HepG2 (cell line): ENCODE measurements around the gene SOCS1. TPM values are rescaled to one million over a fixed set of nuclear protein-coding genes. Genes with fewer than 3 reads are reported as not detected.

ENCODE experiments used
- CEBPG ChIP-seq: IDR thresholded peaks from 2 replicates; pipeline ENCODE4 v1.6.1; 2016
- EZH2 ChIP-seq: conservative IDR thresholded peaks from 2 replicates; pipeline ENCODE4 v1.6.1; 2012; ENCODE audit warnings: mild to moderate bottlenecking, low read depth, low read length, moderate library complexity
- FOXA1 ChIP-seq, 2 experiments: fragments of 450-650 bp in 1 of 2; sonication (generic) in 1 of 2; formaldehyde crosslinking in 1 of 2; IDR thresholded peaks; 2 replicates each; pipeline versions ENCODE4 v1.4.0 to v1.6.1; 2016 to 2020; ENCODE audit warnings: missing genetic modification reagents in 1 of 2
- MYC ChIP-seq: sonication (generic); formaldehyde crosslinking; IDR thresholded peaks from 2 replicates; pipeline ENCODE4 v1.9.0; 2021; ENCODE audit warnings: missing genetic modification reagents, borderline replicate concordance
- PAWR ChIP-seq: sonication (generic); formaldehyde crosslinking; IDR thresholded peaks from 2 replicates; pipeline ENCODE4 v1.4.0; 2020; ENCODE audit warnings: missing genetic modification reagents, mild to moderate bottlenecking, borderline replicate concordance
- RBAK ChIP-seq: sonication (generic); formaldehyde crosslinking; IDR thresholded peaks from 2 replicates; pipeline ENCODE4 v1.5.1; 2020; ENCODE audit warnings: mild to moderate bottlenecking, missing genetic modification reagents
- RNF2 ChIP-seq: fragments of 450-650 bp; conservative IDR thresholded peaks from 2 replicates; pipeline ENCODE4 v1.6.1; 2016; ENCODE audit warnings: low read depth
- SMYD3 ChIP-seq: sonication (generic); formaldehyde crosslinking; IDR thresholded peaks from 2 replicates; pipeline ENCODE4 v1.8.1; 2023; ENCODE audit warnings: mild to moderate bottlenecking, missing genetic modification reagents
- ZNF124 ChIP-seq: sonication (generic); formaldehyde crosslinking; IDR thresholded peaks from 2 replicates; pipeline ENCODE4 v1.4.0; 2020; ENCODE audit warnings: missing genetic modification reagents
- ZNF331 ChIP-seq: sonication (generic); formaldehyde crosslinking; IDR thresholded peaks from 2 replicates; pipeline ENCODE4 v1.4.0; 2020; ENCODE audit warnings: missing genetic modification reagents
- ZNF33A ChIP-seq: sonication (generic); formaldehyde crosslinking; IDR thresholded peaks from 2 replicates; pipeline ENCODE4 v1.5.1; 2020; ENCODE audit warnings: missing genetic modification reagents, mild to moderate bottlenecking, moderate library complexity, borderline replicate concordance
- ZNF441 ChIP-seq: sonication (generic); formaldehyde crosslinking; IDR thresholded peaks from 2 replicates; pipeline ENCODE4 v1.7.0; 2021; ENCODE audit warnings: missing genetic modification reagents, borderline replicate concordance
- ZNF678 ChIP-seq: sonication (generic); formaldehyde crosslinking; IDR thresholded peaks from 2 replicates; pipeline ENCODE4 v1.4.0; 2020; ENCODE audit warnings: mild to moderate bottlenecking, missing genetic modification reagents
- ZNF883 ChIP-seq: sonication (generic); formaldehyde crosslinking; IDR thresholded peaks from 2 replicates; pipeline ENCODE4 v1.5.1; 2020; ENCODE audit warnings: mild to moderate bottlenecking, missing genetic modification reagents; ENCODE audit errors: not compliant biosample characterization
- polyA plus RNA-seq, 8 experiments: library from polyadenylated mRNA; depleted of rRNA in 3 of 8; stranded (reverse) in 7 of 8; unstranded in 1 of 8; fragments of >200 nt; fragmentation: Illumina TruSeq in 4 of 8; extraction: Trizol in 4 of 8; gene quantifications; 2 replicates each; pipeline versions ENCODE4 v1.2.1 to v1.2.3, GENCODE V29; 2011 to 2016; ENCODE audit warnings: low read depth in 4 of 8, missing spikeins in 1 of 8, mixed read lengths in 1 of 8; ENCODE audit not compliant: insufficient read depth in 1 of 8
- total RNA-seq, 5 experiments: library from RNA; depleted of rRNA; stranded (reverse); fragments of >200 nt; fragmentation: Illumina TruSeq; extraction: Trizol; gene quantifications; 2 replicates each; pipeline ENCODE4 v1.2.3, GENCODE V29; 2016; ENCODE audit warnings: low read depth in 1 of 5
- TF ChIP-seq, protein P1 (sequence below): sonication (generic); formaldehyde crosslinking; IDR thresholded peaks from 2 replicates; pipeline ENCODE4 v1.4.0; 2020; ENCODE audit warnings: missing genetic modification reagents, borderline replicate concordance
- TF ChIP-seq, protein P2 (sequence below): sonication (generic); formaldehyde crosslinking; IDR thresholded peaks from 2 replicates; pipeline ENCODE4 v1.8.0; 2022; ENCODE audit warnings: low read depth, missing genetic modification reagents
- TF ChIP-seq, protein P3 (sequence below): sonication (generic); formaldehyde crosslinking; IDR thresholded peaks from 2 replicates; pipeline ENCODE4 v1.5.1; 2020; ENCODE audit warnings: mild to moderate bottlenecking, missing genetic modification reagents, moderate library complexity
- TF ChIP-seq, protein P4 (sequence below): sonication (generic); formaldehyde crosslinking; IDR thresholded peaks from 2 replicates; pipeline ENCODE4 v1.8.0; 2022; ENCODE audit warnings: missing genetic modification reagents, low read depth, mild to moderate bottlenecking, borderline replicate concordance
- TF ChIP-seq, protein P5 (sequence below): IDR thresholded peaks from 2 replicates; pipeline ENCODE4 v1.6.1; 2016; ENCODE audit warnings: missing biosample characterization, missing genetic modification reagents, low read depth
- TF ChIP-seq, protein P6 (sequence below): sonication (generic); formaldehyde crosslinking; IDR thresholded peaks from 2 replicates; pipeline ENCODE4 v1.8.0; 2022; ENCODE audit warnings: mild to moderate bottlenecking, missing genetic modification reagents, borderline replicate concordance

SOCS1 gene
- total and polyA plus RNA-seq, 2 of the 13 experiments (the other 11 are each of a cell fraction or from before 2014, with no cell fraction given), result 5.3 to 6.3 TPM

DNA sequence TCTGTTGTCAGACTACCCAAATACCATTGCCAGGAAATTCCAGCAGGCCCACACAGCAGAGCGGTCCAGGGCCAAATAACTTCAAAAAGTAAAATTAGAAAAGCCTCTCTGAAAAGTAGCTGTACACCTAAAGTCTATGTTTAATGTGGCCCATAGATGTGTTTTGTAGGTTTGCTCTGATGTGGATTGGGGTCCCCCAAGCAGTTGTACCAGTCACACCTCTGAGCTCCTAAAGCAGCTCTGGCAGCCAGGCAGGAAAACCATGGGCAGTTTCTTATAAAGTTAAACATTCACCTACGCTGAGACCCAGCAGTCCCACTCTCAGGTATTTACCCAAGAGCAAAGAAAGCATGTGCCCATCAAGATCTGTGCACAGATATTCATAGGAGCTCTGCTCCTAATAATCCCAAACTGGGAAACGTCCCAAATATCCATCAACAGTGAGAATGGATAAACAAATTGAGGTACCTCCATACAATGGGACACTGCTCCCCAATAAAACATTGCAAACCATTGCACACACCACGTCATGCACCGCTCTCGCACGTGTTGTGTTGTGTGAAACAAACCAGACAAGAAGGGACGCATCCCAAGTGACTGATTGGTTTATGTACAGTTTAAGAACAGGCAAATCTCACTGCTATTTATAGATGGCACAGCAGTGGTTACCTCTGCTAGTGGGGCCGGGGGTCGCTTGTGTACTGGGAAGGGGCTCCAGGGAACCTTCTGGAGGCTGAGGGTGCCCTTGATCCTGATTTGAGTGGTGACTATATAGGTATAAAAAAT lies 40.9 kb upstream of the SOCS1 start (continued):
- TF ChIP-seq, protein P1, sequence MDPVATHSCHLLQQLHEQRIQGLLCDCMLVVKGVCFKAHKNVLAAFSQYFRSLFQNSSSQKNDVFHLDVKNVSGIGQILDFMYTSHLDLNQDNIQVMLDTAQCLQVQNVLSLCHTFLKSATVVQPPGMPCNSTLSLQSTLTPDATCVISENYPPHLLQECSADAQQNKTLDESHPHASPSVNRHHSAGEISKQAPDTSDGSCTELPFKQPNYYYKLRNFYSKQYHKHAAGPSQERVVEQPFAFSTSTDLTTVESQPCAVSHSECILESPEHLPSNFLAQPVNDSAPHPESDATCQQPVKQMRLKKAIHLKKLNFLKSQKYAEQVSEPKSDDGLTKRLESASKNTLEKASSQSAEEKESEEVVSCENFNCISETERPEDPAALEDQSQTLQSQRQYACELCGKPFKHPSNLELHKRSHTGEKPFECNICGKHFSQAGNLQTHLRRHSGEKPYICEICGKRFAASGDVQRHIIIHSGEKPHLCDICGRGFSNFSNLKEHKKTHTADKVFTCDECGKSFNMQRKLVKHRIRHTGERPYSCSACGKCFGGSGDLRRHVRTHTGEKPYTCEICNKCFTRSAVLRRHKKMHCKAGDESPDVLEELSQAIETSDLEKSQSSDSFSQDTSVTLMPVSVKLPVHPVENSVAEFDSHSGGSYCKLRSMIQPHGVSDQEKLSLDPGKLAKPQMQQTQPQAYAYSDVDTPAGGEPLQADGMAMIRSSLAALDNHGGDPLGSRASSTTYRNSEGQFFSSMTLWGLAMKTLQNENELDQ (CRISPR knock-in tag), result no peak
- TF ChIP-seq ZNF678 (CRISPR knock-in tag) (peak; percentile 81; the same call in 1 of the 2 replicates), EZH2 (no peak), ZNF441 (CRISPR knock-in tag) (peak; percentile 40; the same call in 1 of the 2 replicates), ZNF33A (CRISPR knock-in tag) (no peak), MYC (CRISPR knock-in tag) (peak; percentile 57), RBAK (CRISPR knock-in tag) (no peak), PAWR (CRISPR knock-in tag) (0 out of 2 replicates have a peak, but pooled peaks have one; percentile 58), CEBPG (CRISPR knock-in tag) (peak; percentile 62), ZNF883 (no peak), ZNF331 (CRISPR knock-in tag) (peak; percentile 74), SMYD3 (CRISPR knock-in tag) (no peak), ZNF124 (CRISPR knock-in tag) (peak; percentile 70; the same call in 1 of the 2 replicates), FOXA1 (IDR thresholded peaks at IDR 0.05) (no peak), FOXA1 (CRISPR knock-in tag; IDR thresholded peaks at IDR 0.05) (peak; percentile 94), RNF2 (peak; percentile 28; the same call in 1 of the 2 replicates)
- TF ChIP-seq, protein P2, sequence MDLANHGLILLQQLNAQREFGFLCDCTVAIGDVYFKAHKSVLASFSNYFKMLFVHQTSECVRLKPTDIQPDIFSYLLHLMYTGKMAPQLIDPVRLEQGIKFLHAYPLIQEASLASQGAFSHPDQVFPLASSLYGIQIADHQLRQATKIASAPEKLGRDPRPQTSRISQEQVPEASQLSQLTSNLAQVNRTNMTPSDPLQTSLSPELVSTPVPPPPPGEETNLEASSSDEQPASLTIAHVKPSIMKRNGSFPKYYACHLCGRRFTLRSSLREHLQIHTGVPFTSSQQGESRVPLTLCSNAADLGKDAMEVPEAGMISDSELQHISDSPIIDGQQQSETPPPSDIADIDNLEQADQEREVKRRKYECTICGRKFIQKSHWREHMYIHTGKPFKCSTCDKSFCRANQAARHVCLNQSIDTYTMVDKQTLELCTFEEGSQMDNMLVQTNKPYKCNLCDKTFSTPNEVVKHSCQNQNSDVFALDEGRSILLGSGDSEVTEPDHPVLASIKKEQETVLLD, result no peak; the same call in 1 of the 2 replicates
- TF ChIP-seq, protein P3, sequence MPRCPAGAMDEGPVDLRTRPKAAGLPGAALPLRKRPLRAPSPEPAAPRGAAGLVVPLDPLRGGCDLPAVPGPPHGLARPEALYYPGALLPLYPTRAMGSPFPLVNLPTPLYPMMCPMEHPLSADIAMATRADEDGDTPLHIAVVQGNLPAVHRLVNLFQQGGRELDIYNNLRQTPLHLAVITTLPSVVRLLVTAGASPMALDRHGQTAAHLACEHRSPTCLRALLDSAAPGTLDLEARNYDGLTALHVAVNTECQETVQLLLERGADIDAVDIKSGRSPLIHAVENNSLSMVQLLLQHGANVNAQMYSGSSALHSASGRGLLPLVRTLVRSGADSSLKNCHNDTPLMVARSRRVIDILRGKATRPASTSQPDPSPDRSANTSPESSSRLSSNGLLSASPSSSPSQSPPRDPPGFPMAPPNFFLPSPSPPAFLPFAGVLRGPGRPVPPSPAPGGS (CRISPR knock-in tag), result no peak
- TF ChIP-seq, protein P4, sequence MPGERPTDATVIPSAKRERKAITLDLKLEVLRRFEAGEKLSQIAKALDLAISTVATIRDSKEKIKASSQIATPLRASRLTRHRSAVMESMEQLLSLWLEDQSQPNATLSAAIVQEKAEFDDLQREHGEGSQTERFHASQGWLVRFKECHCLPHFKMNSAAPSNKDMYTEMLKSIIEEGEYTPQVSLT, result peak; percentile 17; the same call in 1 of the 2 replicates
- TF ChIP-seq, protein P5, sequence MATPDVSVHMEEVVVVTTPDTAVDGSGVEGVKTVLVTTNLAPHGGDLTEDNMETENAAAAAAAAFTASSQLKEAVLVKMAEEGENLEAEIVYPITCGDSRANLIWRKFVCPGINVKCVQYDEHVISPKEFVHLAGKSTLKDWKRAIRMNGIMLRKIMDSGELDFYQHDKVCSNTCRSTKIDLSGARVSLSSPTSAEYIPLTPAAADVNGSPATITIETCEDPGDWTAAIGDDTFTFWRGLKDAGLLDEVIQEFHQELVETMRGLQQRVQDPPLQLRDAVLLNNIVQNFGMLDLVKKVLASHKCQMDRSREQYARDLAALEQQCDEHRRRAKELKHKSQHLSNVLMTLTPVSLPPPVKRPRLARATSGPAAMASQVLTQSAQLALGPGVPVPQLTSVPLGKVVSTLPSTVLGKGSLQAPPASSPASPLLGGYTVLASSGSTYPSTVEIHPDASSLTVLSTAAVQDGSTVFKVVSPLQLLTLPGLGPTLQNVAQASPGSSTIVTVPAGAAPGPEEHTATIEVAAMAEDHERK, result no peak
- TF ChIP-seq, protein P6, sequence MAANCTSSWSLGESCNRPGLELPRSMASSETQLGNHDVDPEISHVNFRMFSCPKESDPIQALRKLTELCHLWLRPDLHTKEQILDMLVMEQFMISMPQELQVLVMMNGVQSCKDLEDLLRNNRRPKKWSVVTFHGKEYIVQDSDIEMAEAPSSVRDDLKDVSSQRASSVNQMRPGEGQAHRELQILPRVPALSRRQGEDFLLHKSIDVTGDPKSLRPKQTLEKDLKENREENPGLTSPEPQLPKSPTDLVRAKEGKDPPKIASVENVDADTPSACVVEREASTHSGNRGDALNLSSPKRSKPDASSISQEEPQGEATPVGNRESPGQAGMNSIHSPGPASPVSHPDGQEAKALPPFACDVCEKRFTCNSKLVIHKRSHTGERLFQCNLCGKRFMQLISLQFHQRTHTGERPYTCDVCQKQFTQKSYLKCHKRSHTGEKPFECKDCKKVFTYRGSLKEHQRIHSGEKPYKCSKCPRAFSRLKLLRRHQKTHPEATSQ (CRISPR knock-in tag), result no peak
